BE2C (cell line): ENCODE data around the gene SLC4A1.

ENCODE experiments used
- DNase-seq: peaks from one replicate; pipeline ENCODE4 v3.0.0-alpha.2; 2020
- H3K27me3 ChIP-seq: fragments of 250-450 bp; sonication (Bioruptor Pico); 2 replicates; pipeline ENCODE4 v1.5.1; 2020; ENCODE audit warnings: mild to moderate bottlenecking
- H3K36me3 ChIP-seq: fragments of 250-450 bp; sonication (Bioruptor Pico); 2 replicates; pipeline ENCODE4 v1.5.1; 2020; ENCODE audit warnings: mild to moderate bottlenecking
- H3K4me1 ChIP-seq: fragments of 250-450 bp; sonication (Bioruptor Pico); 2 replicates; pipeline ENCODE4 v1.5.1; 2020
- H3K4me3 ChIP-seq: 2 replicates; pipeline ENCODE4 v1.5.1; 2011; ENCODE audit warnings: low read depth, low read length
- H3K9me3 ChIP-seq: fragments of 250-450 bp; sonication (Bioruptor Pico); 2 replicates; pipeline ENCODE4 v1.5.1; 2020
- CTCF ChIP-seq: IDR thresholded peaks from 2 replicates; pipeline ENCODE4 v1.5.1; 2012; ENCODE audit warnings: mild to moderate bottlenecking, low read depth, low read length

Gene SLC4A1

GRCh38 chr17:44255915-44256314 is 12.0 kb downstream of the SLC4A1 start:
- no peaks in the 10 kb centered on the region for H3K9me3 ChIP-seq
- H3K4me3 ChIP-seq: no peak overlapping the region
- H3K4me1 ChIP-seq: no peaks in the 10 kb centered on the region
- no peaks in the 10 kb centered on the region for H3K36me3 ChIP-seq
- TF ChIP-seq CTCF: no peak
- no peak for DNase-seq
- no peaks in the 10 kb centered on the region for H3K27me3 ChIP-seq

GRCh38 chr17:44254361-44255095 is 13.4 kb downstream of the SLC4A1 start:
- Histone ChIP-seq H3K27me3 (no peaks in the 10 kb centered on the region), H3K36me3 (no peaks in the 10 kb centered on the region), H3K4me3 (no peak overlapping the region), H3K4me1 (no peaks in the 10 kb centered on the region), H3K9me3 (no peaks in the 10 kb centered on the region)
- TF ChIP-seq CTCF: no peak
- no peak for DNase-seq

- no peaks in the 10 kb centered on the region for H3K9me3 ChIP-seq
- H3K27me3 ChIP-seq: no peaks in the 10 kb centered on the region
- TF ChIP-seq CTCF: no peak
- no peaks in the 10 kb centered on the region for H3K4me1 ChIP-seq
- DNase-seq: no peak
- H3K36me3 ChIP-seq: no peaks in the 10 kb centered on the region
- no peak overlapping the region for H3K4me3 ChIP-seq
Measured at GRCh38 chr17:44253006-44253405, 14.9 kb downstream of the SLC4A1 start.

- Histone ChIP-seq H3K4me1 (no peaks in the 10 kb centered on the region; the same call in 1 of the 2 replicates), H3K9me3 (no peaks in the 10 kb centered on the region), H3K4me3 (no peak overlapping the region), H3K36me3 (no peaks in the 10 kb centered on the region), H3K27me3 (no peaks in the 10 kb centered on the region)
- no peak for TF ChIP-seq CTCF
- DNase-seq: no peak
Measured at GRCh38 chr17:44251062-44251461, 16.9 kb downstream of the SLC4A1 start.

GRCh38 chr17:44249501-44250246 is 18.3 kb downstream of the SLC4A1 start:
- H3K4me3 ChIP-seq: no peak overlapping the region
- no peak for TF ChIP-seq CTCF
- H3K27me3 ChIP-seq: no peaks in the 10 kb centered on the region
- peaks cover 2% of the 10 kb centered on the region; the same call in 1 of the 2 replicates for H3K4me1 ChIP-seq
- no peaks in the 10 kb centered on the region for H3K36me3 ChIP-seq
- H3K9me3 ChIP-seq: no peaks in the 10 kb centered on the region
- no peak for DNase-seq
